Stimulated activated CD8-positive, alpha-beta memory T cell treated with anti-CD3 and anti-CD28 coated beads, Interleukin-4, amount 100 ng/mL, for 4 hours (primary cell): ENCODE results near the gene BRMS1.
"Not testable (repeated sequence)": the region's sequence is repeated elsewhere in the genome, so short reads cannot be mapped to it uniquely, and the experiment has no call there.

ENCODE experiments used
- DNase-seq, 2 donors: peaks; one replicate each; pipeline ENCODE4 v3.0.0-alpha.2; 2020; ENCODE audit warnings: low read depth in 2 of 2, low spot score in 1 of 2

Gene BRMS1

DNA sequence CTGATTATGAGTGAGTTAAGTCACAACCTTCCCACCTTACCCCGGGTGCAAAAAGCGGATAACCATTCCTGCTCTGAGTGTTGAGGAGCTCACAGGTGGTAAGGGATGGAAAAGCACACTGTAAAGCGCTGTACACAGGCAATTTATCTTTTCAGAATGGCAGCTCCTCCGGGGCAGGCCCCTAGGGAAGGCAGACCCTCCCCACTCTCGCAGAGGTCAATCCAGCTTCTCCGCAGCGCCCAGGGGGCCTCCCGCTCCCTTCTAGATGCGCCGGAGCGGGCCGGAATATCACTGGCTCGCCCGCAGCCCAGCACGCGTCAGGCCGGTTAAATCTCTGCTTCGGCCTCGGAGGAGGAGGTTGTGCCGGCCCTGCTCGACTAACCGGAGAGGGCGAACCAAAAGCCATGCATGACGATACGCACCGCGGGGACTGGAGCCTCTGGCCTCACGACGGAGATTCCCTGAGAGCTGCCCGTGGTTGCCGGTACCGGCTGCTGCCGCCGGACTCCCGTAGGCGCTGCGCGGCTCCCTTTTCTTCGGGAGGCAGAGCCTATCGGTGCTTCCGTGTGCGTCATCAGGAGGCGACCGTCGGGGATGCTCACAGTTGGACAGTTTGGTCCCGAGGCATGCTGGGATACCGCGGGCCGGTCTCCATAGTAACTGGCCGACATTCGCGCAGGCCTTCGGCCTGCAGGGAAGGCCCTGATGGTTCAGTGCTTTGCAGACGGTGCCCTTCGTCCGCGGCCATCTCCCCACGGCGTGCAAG is at the start of gene BRMS1:
BRMS1 (minus strand) TSS at position 555 of the 766 bp plus-strand sequence. CDS start 2,870 bp downstream, outside the sequence.
- DNase-seq: peak; percentile 93 to 95

- no peak for DNase-seq
These were observed 49.0 kb upstream of the BRMS1 start for GRCh38 chr11:66393954-66394353.

DNA sequence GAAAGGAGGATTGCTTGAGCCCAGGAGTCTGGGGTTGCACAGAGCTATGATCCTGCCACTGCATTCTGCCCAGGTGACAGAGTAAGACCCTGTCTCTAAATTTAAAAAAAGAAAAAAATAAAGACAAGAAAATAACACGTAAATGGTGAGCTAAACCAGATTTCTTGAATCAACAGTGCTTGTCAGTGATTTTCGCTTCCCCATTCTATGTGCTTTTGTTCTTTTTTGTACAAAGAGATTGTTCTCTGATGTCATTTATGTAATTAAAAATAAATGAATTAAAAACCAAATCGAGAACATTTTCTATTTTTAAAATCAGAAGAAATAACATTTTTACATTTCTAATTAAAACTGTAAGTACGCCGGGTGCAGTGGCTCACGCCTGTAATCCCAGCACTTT is 46.4 kb upstream of the BRMS1 start:
- DNase-seq: no peak

DNA sequence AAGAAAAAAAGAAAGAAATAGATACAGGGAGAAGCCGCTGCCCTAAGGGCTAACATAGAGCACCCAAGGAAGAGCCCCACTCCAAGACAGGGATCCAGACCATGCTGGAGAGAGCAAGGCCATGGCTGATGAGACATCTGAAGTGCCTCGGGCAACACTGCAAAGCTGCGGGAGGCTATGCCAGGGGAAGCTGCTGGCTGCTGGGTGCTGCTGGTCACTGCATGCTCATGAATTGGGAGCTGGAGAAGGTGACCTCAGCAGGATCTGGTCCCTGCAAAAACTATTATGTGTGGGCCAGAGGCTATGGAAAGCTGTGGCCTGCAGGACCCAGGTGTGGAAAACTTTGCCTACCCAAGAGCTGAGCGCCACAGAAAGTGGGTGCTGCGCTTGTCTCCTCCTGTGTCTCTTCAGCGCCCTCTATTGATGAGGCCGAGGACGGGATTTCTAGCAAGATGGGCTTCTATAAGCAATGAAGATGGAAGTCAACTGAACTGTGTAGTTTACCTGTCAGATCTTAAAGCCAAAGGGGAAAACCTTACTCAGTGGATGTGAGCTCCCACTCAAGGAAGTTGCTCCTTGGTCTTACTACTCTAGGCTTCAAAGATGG is 44.0 kb upstream of the BRMS1 start:
- DNase-seq: peak; percentile 33 to 39

DNA sequence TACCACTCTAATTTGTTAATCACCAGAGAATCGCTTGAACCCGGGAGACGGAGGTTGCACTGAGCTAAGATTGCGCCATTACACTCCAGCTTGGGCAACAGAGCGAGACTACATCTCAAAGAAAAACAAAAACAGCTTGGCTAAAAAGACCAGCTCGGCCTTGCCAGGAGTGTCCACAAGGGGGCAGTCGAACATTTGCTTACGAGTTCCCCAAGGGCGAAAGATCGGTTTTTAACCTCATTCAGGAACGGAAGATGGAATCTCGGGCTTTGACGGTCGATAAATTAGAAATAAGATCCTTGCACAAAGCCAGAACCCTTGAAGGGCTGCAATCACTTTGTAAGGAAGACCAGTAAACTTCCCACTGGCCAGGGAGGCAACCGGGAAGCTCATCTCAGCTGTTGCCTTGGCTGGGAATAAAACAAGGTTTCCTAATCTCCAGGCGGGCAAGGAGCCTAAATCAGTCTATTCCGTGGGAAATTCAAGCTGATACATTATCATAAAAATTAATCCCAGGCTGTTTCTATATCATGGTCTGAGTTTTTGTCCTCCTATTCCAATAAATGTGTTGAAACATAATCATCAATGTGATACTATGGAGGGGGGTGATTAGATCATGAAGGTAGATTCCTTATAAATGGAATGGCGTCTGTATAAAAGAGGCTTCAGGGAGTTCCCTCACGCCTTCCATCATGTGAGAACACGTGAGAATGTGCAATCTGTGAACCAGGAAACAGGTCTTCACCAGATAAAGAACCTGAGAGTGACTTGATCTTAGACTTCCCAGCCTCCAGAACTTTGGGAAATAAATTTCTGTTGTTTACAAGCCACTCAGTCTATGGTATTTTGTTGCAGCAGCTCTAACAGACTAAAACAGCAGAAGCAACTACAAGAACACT is 41.5 kb upstream of the BRMS1 start:
- DNase-seq: peak; percentile 61 to 79

DNA sequence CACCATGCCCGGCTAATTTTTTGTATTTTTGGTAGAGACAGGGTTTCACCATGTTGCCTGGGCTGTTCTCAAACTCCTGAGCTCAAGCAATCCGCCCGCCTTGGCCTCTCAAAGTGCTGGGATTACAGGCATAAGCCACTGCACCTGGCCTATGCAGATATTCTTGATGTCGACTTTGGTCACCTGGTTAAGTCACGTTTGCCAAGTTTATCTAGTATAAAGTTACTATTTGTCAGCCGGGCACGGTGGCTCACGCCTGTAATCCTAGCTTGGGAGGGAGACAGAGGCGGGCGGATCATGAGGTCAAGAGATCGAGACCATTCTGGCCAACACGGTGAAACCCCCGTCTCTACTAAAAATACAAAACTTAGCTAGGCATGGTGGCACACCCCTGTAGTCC is 39.4 kb upstream of the BRMS1 start:
- not testable (repeated sequence) for DNase-seq

DNA sequence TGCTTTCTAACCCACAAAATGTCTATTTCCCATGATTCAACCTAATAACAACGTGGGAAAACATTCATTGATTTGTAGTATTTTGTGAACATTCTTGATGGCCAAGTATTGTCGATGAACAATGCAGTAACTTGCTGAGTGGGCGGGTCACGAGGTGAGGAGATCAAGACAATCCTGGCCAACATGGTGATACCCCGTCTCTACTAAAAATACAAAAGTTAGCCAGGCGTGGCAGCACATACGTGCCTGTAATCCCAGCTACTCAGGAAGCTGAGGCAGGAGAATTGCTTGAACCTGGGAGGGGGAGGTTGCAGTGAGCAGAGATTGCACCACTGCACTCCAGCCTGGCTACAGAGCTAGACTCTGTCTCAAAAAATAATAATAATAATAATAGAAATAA is 35.4 kb upstream of the BRMS1 start:
- not testable (repeated sequence) for DNase-seq

DNA sequence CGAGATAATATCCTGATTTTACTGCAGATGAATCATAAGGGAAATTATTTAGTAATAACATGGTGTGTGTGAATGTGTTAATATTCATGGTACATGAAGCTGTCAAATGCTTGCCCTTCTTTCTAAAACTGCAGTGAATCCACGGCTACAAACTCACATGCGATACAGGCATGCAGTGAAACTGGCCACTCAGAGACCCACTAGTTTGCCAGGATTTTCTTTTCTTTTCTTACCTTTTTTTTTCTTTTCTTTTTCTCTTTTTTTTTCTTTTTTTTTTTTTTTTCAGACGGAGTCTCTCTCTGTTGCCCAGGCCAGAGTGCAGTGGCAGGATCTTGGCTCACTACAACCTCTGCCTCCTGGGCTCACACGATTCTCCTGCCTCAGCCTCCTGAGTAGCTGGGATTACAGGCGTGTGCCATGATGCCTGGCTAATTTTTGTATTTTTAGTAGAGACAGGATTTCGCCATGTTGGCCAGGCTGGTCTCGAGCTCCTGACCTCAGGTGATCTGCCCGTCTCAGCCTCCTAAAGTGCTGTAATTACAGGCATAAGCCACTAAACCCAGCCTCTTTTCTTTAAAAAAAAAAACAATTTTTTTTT is 28.9 kb upstream of the BRMS1 start:
- DNase-seq: not testable (repeated sequence)

DNA sequence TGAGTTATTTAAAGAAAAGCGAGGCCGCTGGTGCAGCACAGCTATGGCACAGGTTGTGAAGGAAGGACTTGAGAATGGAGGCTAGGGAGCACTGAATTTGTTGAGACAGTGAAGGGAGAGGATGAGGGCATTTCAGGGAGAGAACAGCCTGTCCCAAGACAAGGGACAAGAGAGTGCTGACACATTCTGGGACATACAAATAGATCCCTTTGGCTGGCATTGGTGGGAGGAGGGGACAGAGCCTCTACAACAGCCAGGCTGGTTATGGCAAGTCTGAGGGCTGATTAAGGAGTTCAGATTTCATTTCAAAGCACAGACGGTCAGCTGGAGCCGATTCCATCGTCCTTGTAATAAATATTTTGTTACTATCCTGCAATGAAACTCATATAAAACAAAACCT is 28.4 kb upstream of the BRMS1 start:
- no peak for DNase-seq

- DNase-seq: peak; percentile 34 to 71
These were observed 26.9 kb upstream of the BRMS1 start, which contains the start of gene SLC29A2 for GRCh38 chr11:66371627-66372415. Gene SLC29A2, minus strand, starts transcription at chr11:66371760. Its CDS starts 169 bp downstream, at chr11:66371591.

GRCh38 chr11:66369073-66369894 is 24.4 kb upstream of the BRMS1 start:
- DNase-seq: no peak

DNA sequence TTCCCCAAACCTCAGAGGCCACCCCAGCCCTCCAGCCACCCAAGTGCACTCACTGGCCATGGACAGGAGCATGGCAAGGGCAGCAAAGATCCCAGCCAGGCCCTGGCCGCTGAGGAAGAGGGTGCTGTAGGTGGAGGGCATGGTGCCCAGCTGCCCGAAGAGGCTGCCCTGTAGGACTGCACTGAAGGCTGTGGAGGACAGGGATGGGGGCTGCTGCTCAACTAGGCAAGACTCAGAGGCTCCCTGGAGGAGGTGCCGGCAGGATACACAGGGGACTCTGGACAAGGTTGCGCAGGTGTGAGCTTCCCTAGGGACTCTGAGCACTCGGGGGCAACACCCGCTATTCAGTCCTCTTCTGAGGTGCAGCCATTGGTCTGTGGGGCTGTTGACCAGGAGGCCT is 23.6 kb upstream of the BRMS1 start:
- DNase-seq: no peak

- no peak for DNase-seq
These were observed 22.8 kb upstream of the BRMS1 start for GRCh38 chr11:66367561-66368312.

GRCh38 chr11:66366844-66367477 is 22.1 kb upstream of the BRMS1 start:
- DNase-seq: no peak

DNA sequence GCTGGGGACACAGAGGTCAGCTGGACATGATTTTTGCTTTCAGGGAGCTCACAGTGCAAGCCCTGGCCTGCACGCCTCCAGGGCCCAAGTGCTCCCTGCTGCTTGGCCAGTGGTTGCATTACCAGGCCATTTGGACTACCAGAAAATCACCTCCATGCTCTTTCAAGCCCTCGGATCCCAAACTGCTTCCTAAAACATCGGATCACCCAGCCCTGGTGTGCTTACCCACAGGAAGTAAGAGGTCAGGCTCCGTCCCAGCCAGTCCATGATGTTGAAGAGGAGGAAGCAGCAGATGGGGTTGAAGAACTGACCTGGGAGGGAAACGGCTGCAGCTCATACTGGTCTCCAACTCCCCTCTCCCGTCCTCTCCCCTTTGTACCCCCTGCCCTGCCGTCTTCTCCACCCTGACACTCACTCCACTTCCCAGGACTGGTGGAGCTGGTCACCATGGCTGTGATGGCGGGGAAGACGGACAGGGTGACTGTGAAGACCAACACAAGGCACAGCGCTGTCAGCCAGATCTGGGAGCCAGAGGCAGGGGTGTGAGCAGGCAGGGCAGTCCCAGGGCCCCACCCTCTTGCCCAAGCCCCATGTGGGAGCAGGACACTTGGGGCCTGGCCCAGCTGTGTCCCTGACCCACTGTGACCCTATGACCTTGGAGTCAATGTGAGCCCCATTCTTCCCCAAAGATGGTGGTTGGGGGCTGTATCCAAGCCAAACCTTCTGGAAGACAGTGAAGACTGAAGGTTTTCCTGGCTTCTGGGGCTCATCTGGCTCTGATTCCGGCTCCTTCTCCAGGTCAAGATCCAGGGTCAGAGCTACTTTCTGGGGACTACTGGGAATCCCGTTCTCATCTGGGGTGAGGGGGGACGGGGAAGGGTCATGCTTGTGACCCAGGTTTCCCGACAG is 21.1 kb upstream of the BRMS1 start:
- no peak for DNase-seq

DNA sequence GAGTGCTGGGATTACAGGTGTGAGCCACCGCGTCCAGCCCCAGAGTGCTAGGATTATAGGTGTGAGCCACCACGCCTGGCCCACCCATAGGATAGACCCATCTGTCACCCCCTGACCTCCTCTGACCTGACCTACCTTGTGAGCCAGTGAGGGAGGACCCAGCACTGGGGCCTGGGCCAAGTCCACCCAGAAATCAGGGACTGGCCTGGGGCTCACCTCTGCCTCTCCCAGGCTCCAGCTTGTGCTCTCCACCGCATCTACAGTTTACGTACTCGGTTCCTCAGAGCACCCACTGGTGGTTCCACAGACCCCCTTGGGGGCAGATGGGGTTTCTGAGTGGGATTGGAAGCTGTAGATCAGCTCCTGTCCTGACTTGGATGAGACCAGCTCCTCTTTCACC is 20.3 kb upstream of the BRMS1 start:
- no peak for DNase-seq

- DNase-seq: peak; percentile 19 to 54
These were observed 19.1 kb upstream of the BRMS1 start for GRCh38 chr11:66363805-66364535.
